ENCODE measurements around the gene CCL24.
A peak's percentile ranks its signal among the peaks of the same experiment; 100 is the strongest.
"Not testable (repeated sequence)": the region's sequence is repeated elsewhere in the genome, so short reads cannot be mapped to it uniquely, and the experiment has no call there.

Gene CCL24

DNA sequence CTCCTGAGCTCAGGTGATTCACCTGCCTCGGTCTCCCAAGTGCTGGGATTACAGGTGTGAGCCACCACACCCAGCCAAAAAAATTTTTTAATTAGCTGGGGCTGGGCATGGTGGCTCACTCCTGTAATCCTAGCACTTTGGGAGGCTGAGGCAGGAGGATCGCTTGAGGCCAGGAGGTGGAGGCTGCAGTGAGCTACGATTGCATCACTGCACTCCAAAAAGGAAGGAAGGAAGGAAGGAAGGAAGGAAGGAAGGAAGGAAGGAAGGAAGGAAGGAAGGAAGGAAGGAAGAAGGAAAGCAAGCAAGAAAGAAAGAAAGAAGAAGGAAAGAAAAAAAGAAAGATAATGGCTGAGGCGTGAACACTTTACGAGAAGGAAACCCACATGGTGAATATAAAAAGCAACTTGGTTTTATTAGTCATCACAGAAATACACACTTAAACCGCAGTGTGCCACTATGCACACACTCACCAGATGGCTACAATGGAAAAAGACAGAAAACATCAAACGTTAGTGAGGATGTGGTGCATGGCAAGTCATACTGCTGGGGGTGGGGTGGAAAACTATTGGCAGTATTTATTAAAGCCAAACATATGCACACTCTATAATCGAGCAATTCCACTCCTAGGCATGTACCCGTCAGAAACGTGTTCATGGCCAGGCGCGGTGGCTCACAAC, 37.2 kb downstream of the CCL24 start:
- H3K4me3 ChIP-seq (replicated peaks; ENCODE audit: low read depth, low read length): no peak overlapping the region
- DNase-seq (ENCODE audit: low read depth): peak; percentile 65

DNA sequence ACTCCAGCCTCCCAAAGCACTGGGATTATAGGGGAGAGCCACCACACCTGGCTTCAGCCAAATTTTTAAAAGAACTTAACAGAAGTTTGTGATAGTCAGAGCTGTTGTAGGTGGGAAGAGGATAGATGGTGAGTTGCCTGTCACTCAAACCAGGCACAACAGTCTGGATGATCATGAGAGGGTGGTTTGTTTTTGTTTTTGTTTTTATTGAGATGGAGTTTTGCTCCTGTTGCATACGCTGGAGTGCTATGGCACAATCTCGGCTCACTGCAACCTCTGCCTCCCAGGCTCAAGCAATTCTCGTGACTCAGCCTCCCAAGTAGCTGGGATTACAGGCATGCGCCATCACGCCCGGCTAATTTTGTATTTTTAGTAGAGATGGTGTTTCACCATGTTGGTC, 39.6 kb downstream of the CCL24 start:
- H3K4me3 ChIP-seq (replicated peaks; ENCODE audit: low read depth, low read length); DNase-seq (ENCODE audit: low read depth): not testable (repeated sequence)

More for the DNA sequence above, 37.2 kb downstream of the CCL24 start:
- TF ChIP-seq, protein P1, sequence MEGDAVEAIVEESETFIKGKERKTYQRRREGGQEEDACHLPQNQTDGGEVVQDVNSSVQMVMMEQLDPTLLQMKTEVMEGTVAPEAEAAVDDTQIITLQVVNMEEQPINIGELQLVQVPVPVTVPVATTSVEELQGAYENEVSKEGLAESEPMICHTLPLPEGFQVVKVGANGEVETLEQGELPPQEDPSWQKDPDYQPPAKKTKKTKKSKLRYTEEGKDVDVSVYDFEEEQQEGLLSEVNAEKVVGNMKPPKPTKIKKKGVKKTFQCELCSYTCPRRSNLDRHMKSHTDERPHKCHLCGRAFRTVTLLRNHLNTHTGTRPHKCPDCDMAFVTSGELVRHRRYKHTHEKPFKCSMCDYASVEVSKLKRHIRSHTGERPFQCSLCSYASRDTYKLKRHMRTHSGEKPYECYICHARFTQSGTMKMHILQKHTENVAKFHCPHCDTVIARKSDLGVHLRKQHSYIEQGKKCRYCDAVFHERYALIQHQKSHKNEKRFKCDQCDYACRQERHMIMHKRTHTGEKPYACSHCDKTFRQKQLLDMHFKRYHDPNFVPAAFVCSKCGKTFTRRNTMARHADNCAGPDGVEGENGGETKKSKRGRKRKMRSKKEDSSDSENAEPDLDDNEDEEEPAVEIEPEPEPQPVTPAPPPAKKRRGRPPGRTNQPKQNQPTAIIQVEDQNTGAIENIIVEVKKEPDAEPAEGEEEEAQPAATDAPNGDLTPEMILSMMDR (IDR thresholded peaks at IDR 0.05; ENCODE audit: low read length, missing control alignments): no peak

DNA sequence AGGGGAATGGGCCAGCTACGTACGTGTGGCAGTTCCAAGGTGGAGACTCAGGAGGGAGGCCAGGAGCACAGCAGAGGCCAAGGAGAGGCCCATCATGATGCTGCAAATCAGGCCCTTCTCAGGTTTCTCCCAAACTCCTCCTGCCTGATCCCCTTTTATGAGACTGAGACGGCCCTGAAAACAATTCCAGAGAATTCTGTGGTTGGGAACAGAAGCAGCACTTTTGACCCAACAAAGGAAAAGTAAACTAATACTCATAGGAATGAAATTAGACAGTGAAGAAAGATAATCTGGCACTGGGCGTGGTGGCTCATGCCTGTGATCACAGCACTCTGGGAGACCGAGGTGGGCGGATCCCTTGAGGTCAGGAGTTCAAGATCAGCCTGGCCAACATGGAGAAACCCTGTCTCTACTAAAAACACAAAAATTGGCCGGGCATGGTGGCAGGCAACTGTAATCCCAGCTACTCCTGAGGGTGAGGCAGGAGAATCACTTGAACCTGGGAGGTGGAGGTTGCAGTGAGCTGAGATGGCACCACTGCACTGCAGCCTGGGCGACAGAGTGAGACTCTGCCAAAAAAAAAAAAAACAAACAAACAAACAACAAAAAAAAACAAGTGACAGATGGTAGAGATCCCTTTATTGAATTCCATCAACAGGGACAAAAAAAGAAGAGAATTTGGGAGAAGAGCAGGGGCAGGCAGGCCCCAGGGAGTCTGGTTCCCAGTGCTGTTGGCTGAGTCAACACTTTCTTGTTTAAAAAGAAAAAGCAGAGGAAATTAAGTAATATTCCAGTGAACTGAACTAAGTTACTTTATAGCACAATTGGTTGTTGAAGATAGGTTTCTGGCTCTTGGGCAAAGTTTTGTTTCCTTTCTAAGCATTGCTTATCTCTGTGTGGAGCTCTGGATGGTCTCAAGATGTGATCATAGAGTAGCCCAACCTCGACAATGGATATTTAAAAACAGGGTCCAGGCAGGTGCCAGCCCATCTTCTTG, 41.2 kb downstream of the CCL24 start, which contains the start of gene CCL26:
CCL26 (minus strand) TSS at position 131 of the 997 bp plus-strand sequence; CDS start at position 96, 35 bp downstream.
- H3K4me3 ChIP-seq (replicated peaks; ENCODE audit: low read depth, low read length): no peak within 1 kb of the TSS
- TF ChIP-seq, protein P1 (IDR thresholded peaks at IDR 0.05; ENCODE audit: low read length, missing control alignments): no peak
- peak; percentile 71 for DNase-seq (ENCODE audit: low read depth)

DNA sequence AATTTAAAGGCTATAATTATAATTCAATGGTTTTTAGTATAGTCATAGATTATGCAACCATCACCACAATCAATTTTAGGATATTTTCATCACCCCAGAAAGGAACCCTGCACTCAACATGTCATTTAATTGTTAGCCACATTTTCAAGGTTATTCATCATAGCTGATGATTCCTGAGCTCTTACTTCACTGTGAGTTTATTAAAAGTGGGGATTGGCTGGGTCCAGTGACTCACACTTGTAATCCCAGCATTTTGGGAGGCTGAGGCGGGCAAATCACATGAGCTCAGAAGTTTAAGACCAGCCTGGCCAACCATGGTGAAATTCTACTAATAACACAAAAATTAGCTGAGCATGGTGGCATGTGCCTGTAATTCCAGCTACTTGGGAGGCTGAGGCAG, 42.4 kb downstream of the CCL24 start:
- TF ChIP-seq, protein P1 (IDR thresholded peaks at IDR 0.05; ENCODE audit: low read length, missing control alignments): no peak
- H3K4me3 ChIP-seq (replicated peaks; ENCODE audit: low read depth, low read length): no peak overlapping the region
- peak; percentile 29 for DNase-seq (ENCODE audit: low read depth)

DNA sequence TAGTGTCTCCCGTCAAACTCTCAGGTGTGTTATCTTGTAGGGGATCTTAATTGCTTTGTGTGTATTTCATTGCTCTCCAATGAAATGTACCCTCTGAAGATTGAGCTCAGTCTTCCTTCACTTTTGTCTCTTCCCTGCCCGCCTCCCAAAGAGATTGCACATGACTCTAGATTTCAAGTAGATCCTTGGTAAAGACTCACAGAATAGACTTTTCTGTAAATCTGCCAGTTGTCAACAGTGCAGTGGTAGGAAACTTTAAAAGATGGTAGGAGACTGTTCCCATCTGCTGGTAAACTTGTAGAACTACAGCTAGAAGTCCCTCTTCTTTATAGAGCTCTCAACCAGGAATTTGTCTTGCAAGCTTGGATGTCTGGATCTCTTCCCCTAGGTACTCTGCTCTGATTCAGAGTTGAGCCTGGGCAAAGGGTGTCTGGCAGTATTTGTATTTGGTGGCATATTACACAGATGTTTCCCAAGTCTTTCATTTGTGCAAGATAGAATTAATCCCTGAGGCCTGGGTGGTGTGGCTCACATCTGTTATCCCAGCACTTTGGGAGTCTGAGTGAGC, 51.2 kb downstream of the CCL24 start:
- TF ChIP-seq, protein P1 (IDR thresholded peaks at IDR 0.05; ENCODE audit: low read length, missing control alignments): peak; percentile 78
- DNase-seq (ENCODE audit: low read depth): peak; percentile 85
- H3K4me3 ChIP-seq (replicated peaks; ENCODE audit: low read depth, low read length): no peak overlapping the region

DNA sequence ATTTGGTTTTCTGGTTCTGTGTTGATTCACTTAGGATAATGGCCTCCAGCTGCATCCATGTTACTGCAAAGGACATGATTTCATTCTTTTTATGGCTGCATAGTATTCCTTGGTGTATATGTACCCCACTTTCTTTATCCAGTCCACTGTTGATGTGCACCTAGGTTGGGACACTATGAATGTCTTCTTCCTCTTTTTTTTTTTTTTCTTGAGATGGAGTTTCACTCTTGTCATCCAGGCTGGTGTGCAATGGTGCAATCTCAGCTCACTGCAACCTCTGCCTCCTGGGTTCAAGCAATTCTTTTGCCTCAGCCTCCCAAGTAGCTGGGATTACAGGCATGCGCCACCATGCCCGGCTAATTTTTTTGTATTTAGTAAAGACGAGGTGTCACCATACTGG, 51.8 kb downstream of the CCL24 start:
- DNase-seq (ENCODE audit: low read depth); H3K4me3 ChIP-seq (replicated peaks; ENCODE audit: low read depth, low read length): not testable (repeated sequence)

Data from fibroblast of pulmonary artery (primary cell).